Effector memory CD8-positive, alpha-beta T cell (primary cell): Measurements from ENCODE around the gene FAM216A.
"Not testable (repeated sequence)": the region's sequence is repeated elsewhere in the genome, so short reads cannot be mapped to it uniquely, and the experiment has no call there.

Experiments used
- ATAC-seq: fragments of 150-1000 bp; cut with Tn5 transposase; replicated peaks from 2 replicates; pipeline ENCODE4 v1.10.0; 2021; ENCODE audit warnings: mild to moderate bottlenecking, moderate library complexity
- DNase-seq, 3 experiments: peaks; one replicate each; pipeline ENCODE4 v3.0.0; 2021
- H3K27ac Mint-ChIP-seq, 2 donors: one replicate each; pipeline ENCODE4 v1.8.0; 2022; ENCODE audit warnings: mild to moderate bottlenecking in 2 of 2, mixed read lengths in 2 of 2, moderate library complexity in 2 of 2
- H3K27me3 Mint-ChIP-seq, 2 donors: one replicate each; pipeline ENCODE4 v1.8.0; 2022; ENCODE audit warnings: mixed read lengths in 2 of 2
- H3K36me3 Mint-ChIP-seq: one replicate; pipeline ENCODE4 v1.8.0; 2022; ENCODE audit warnings: mild to moderate bottlenecking, moderate library complexity, mixed read lengths; ENCODE audit not compliant: insufficient read depth
- H3K4me1 Mint-ChIP-seq, 2 donors: one replicate each; pipeline ENCODE4 v1.8.0; 2022; ENCODE audit warnings: low read depth in 2 of 2, mixed read lengths in 2 of 2
- H3K4me3 Mint-ChIP-seq, 2 donors: one replicate each; pipeline ENCODE4 v1.8.0; 2022; ENCODE audit warnings: mild to moderate bottlenecking in 2 of 2, mixed read lengths in 2 of 2, moderate library complexity in 2 of 2
- H3K9me3 Mint-ChIP-seq, 2 donors: one replicate each; pipeline ENCODE4 v1.8.0; 2022; ENCODE audit warnings: mixed read lengths in 2 of 2

Gene FAM216A

DNA sequence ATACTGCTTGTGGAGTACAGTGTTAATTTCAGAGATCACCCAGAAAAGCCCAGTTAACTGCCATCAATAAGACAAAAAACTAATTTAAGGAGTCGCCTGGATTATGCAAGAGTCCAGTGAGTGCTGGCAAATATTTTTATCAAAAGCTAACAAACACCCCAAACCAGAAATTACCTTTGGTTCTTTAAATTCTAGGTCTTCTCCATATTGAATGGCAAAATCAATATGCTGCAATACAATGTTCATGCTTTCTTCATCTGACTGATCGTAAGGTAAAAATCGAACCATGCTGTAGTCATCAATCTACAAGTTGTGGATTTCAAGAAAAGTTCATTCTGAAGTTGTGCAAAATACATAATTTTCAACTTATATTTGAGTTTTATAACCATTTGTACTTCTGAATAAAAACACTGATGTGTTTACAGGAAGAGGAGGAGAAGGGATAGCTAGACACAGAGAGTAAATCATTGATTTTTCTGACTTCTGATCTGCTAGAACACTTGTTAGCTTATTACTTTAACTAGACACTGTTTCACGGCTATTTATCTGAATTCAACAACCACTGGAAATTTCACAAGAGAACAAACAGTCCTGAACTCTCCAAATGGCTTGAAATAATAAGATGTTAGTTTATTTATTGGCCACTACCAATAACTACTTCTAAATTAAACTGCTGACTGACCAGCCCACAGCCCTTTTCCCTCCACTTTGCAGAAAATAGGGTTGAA, 14.9 kb upstream of the FAM216A start:
- H3K36me3 Mint-ChIP-seq, result peaks cover 52% of the 10 kb centered on the region
- ATAC-seq, result no peak

DNA sequence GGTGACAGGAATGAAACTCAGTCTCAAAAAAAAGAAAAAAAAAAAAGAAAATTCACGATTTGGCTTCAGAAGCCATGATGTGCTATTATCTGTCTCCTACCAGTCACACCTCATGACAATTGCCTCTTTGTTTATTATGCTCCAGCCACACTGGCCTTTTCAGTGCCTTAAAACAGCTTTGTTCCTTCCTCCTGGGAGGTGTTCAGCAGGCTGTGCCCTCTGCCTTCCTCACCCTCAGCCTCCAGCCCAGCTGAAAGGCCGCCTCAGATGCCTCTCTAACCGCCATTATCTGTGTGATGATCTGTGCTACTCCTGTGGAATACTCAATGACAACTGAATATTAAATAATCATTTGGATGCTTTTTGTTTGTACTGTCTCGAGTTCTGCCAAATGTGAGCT, 9.9 kb upstream of the FAM216A start:
- H3K27me3 Mint-ChIP-seq, result no peaks in the 10 kb centered on the region
- H3K27ac Mint-ChIP-seq, result no peak overlapping the region
- H3K36me3 Mint-ChIP-seq, result peaks cover 63% of the 10 kb centered on the region

More for the DNA sequence above, 14.9 kb upstream of the FAM216A start:
- no peak overlapping the region for H3K27ac Mint-ChIP-seq
- H3K4me1 Mint-ChIP-seq, result peaks cover 14 to 18% of the 10 kb centered on the region in 2 donors
- H3K9me3 Mint-ChIP-seq, result no peaks in the 10 kb centered on the region
- H3K27me3 Mint-ChIP-seq, result no peaks in the 10 kb centered on the region
- H3K4me3 Mint-ChIP-seq, result no peak overlapping the region
- no peak for DNase-seq

DNA sequence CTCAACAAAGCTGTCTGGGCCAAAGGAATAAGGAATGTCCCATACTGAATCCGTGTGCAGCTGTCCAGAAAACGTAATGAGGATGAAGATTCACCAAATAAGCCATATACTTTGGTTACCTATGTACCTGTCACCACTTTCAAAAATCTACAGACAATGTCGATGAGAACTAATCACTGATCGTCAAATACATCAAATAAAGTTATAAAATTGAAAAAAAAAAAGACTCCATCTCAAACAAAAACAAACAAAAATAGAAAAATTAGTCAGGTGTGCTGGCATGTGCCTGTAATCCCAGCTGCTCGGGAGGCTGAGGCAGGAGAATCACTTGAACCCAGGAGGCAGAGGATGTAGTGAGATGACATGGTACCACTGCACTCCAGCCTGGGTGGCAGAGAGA, 7.5 kb upstream of the FAM216A start:
- H3K27me3 Mint-ChIP-seq, H3K27ac Mint-ChIP-seq: not testable (repeated sequence)

More for the DNA sequence above, 9.9 kb upstream of the FAM216A start:
- Mint-ChIP-seq H3K4me3 (no peak overlapping the region), H3K9me3 (no peaks in the 10 kb centered on the region), H3K4me1 (peaks cover 2 to 10% of the 10 kb centered on the region in 2 donors)
- DNase-seq (no peak), ATAC-seq (no peak)

DNA sequence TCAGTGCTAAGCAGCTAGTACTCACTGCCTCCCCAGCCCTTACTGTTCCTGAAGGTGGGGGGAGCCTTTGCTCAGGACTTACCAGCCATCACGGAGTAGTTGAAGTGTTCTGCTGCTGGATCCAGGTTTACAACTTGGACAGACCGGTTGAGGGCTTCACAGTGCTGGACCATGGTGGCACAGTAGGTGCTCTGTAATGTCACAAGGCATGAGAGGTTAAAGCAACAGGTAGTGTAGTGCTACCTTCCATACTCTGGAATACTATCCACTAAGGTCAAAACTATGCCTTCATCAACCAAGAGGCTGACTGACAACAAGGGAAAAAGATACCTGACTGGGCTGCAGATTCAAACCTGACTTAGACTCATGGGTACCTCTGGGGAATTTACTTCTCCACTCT, 3.6 kb upstream of the FAM216A start:
- ATAC-seq, result no peak
- Mint-ChIP-seq H3K4me3 (no peak overlapping the region), H3K4me1 (peaks cover 13 to 28% of the 10 kb centered on the region in 2 donors), H3K9me3 (no peaks in the 10 kb centered on the region), H3K27me3 (no peaks in the 10 kb centered on the region), H3K27ac (no peak overlapping the region), H3K36me3 (peaks cover 42% of the 10 kb centered on the region)
- no peak for DNase-seq

More for the DNA sequence above, 7.5 kb upstream of the FAM216A start:
- H3K4me3 Mint-ChIP-seq, H3K9me3 Mint-ChIP-seq, DNase-seq, ATAC-seq, H3K4me1 Mint-ChIP-seq: not testable (repeated sequence)
- H3K36me3 Mint-ChIP-seq, result peaks cover 56% of the 10 kb centered on the region

- Mint-ChIP-seq H3K36me3 (peaks cover 42% of the 10 kb centered on the region), H3K4me1 (peaks cover 13 to 28% of the 10 kb centered on the region in 2 donors)
- not testable (repeated sequence) for ATAC-seq, H3K9me3 Mint-ChIP-seq, H3K27ac Mint-ChIP-seq, H3K4me3 Mint-ChIP-seq, DNase-seq, H3K27me3 Mint-ChIP-seq
These were observed 2.9 kb upstream of the FAM216A start for GRCh38 chr12:110465765-110466164.

DNA sequence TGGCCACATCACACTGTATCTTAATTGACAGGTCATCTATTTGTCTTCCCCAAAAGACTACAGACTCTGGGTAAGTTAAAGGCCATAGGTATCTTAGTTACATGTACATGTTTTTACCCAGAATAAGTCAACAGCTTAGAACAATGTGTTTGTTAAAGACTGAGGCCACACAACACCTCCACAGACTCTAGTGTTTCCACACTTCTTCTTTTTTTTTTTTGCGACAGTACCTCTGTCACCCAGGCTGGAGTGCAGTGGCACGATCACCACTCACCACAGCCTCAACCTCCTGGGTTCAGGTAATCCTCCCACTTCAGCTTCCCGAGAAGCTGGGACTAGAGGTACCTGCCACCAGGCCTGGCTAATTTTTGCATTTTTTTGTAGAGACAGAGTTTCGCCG, 1.9 kb upstream of the FAM216A start:
- H3K27me3 Mint-ChIP-seq, result no peaks in the 10 kb centered on the region
- H3K4me3 Mint-ChIP-seq, result peak overlapping the region in 1 of 2 donors; percentile 93
- peaks cover 13 to 28% of the 10 kb centered on the region in 2 donors for H3K4me1 Mint-ChIP-seq
- H3K27ac Mint-ChIP-seq, result peak overlapping the region in 1 of 2 donors; percentile 66
- DNase-seq (no peak), ATAC-seq (no peak)
- H3K36me3 Mint-ChIP-seq, result peaks cover 36% of the 10 kb centered on the region
- no peaks in the 10 kb centered on the region for H3K9me3 Mint-ChIP-seq

DNA sequence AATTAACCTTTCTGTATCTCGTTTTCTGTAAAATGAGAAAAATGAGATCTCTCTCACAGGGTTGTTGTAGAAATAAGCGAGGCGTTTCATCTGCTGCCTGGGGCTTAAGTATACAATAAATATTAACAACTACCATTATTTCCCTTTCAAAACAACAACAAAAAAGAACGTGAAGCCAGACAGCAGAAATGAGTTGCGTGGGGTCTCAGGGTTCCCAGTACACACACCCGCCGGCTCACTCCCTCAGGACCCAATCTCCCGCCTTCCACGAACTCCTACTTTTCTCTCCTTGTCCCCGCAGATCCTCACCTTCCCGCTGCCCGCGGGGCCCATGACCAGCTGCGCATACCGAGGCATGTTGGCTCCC, 815 bp upstream of the FAM216A start:
- peaks cover 13 to 23% of the 10 kb centered on the region in 2 donors for H3K4me1 Mint-ChIP-seq
- ATAC-seq, result no peak
- H3K27me3 Mint-ChIP-seq, result no peaks in the 10 kb centered on the region

DNA sequence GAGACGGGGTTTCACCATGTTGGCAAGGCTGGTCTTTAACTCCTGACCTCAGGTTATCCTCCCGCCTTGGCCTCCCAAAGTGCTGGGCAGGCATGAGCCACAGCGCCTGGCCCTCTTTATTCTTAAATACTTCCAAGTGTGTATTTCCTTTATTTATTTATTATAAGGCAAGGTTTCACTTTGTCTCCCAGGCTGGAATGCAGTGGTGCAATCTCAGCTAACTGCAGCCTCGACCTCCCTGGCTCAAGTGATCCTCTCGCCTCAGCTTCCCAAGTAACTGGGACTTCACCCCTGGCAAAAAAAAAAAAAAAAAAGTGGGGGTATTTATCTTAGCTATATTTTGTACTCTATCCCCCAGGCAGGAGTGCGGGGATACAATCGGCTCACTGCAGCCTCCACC, 6.8 kb downstream of the FAM216A start:
- Mint-ChIP-seq H3K27ac (no peak overlapping the region), H3K4me3 (no peak overlapping the region), H3K36me3 (peaks cover 3% of the 10 kb centered on the region), H3K9me3 (no peaks in the 10 kb centered on the region), H3K27me3 (no peaks in the 10 kb centered on the region), H3K4me1 (no peaks in the 10 kb centered on the region)
- ATAC-seq (no peak), DNase-seq (no peak)

More for the DNA sequence above, 815 bp upstream of the FAM216A start:
- H3K4me3 Mint-ChIP-seq, result peak overlapping the region; percentile 87 to 93
- H3K36me3 Mint-ChIP-seq, result peaks cover 31% of the 10 kb centered on the region
- DNase-seq, result no peak
- H3K9me3 Mint-ChIP-seq, result no peaks in the 10 kb centered on the region
- peak overlapping the region; percentile 66 to 88 for H3K27ac Mint-ChIP-seq

- peak overlapping the region; percentile 32 to 46 for H3K27ac Mint-ChIP-seq
- no peak for ATAC-seq
- H3K9me3 Mint-ChIP-seq, result no peaks in the 10 kb centered on the region
- H3K4me1 Mint-ChIP-seq, result peaks cover 24 to 29% of the 10 kb centered on the region in 2 donors
- no peak for DNase-seq
- H3K4me3 Mint-ChIP-seq, result peak overlapping the region; percentile 23 to 100
- no peaks in the 10 kb centered on the region for H3K27me3 Mint-ChIP-seq
- peaks cover 51% of the 10 kb centered on the region for H3K36me3 Mint-ChIP-seq
These were observed 30.5 kb downstream of the FAM216A start for GRCh38 chr12:110498984-110499706.

DNA sequence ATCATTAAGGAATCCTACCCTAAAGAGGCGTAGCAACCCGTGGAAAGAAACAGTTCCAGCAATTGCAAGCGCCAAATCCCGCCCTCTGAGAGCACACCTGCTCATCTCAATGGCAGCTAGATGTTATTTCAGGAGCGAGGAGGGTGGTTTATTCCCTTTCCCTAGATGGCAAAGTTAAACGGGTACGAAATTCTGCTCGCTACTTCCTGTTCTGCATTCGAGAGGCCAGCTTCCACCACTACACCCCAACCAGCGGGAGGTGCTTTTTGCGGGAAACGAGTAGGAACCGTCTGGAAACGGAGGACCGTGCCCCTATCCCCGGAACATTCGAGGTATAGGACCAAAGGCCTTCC, 32.7 kb downstream of the FAM216A start:
- ATAC-seq, result peak; percentile 3
- peaks cover 29% of the 10 kb centered on the region for H3K36me3 Mint-ChIP-seq

GRCh38 chr12:110501752-110502738, 33.4 kb downstream of the FAM216A start, which contains the start of the genes RAD9B and VPS29:
Gene RAD9B (plus strand): TSS chr12:110502331. CDS start chr12:110502338, 7 bp downstream.
Gene VPS29 (minus strand): TSS chr12:110502111. CDS start chr12:110502051, 60 bp downstream.
- Mint-ChIP-seq H3K4me1 (peaks cover 24 to 29% of the 10 kb centered on the region in 2 donors), H3K27ac (peak within 1 kb of the TSS; percentile 97 to 98), H3K27me3 (no peaks in the 10 kb centered on the region), H3K4me3 (peak within 1 kb of the TSS; percentile 87 to 100), H3K36me3 (peaks cover 23% of the 10 kb centered on the region), H3K9me3 (no peaks in the 10 kb centered on the region)
- peak; percentile 98 to 99 (median 98) for DNase-seq
- peak; percentile 93 for ATAC-seq

More for the DNA sequence above, 32.7 kb downstream of the FAM216A start:
- H3K4me3 Mint-ChIP-seq, result peak overlapping the region; percentile 87 to 100
- peak overlapping the region; percentile 97 to 98 for H3K27ac Mint-ChIP-seq
- DNase-seq, result no peak
- H3K27me3 Mint-ChIP-seq, result no peaks in the 10 kb centered on the region
- no peaks in the 10 kb centered on the region for H3K9me3 Mint-ChIP-seq
- peaks cover 24 to 29% of the 10 kb centered on the region in 2 donors for H3K4me1 Mint-ChIP-seq

DNA sequence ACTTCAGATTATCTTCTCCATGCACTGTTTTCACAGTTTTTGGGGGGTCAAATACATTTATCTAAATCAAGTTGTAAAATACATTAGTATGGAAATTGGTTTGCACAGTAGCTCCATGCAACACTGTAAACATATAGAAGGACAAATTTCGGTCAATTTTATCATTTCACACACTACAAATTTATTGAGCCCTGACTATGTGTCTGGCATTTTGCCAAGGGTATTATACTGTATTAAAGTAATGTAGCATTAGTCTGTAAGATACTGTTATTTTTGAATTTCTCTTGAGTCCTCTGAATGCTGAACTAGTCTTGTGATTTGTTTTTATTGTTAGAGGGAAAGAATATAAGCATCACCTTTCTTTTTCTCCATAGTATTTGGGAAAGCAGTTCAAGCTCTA, 34.8 kb downstream of the FAM216A start:
- Mint-ChIP-seq H3K9me3 (no peaks in the 10 kb centered on the region), H3K4me3 (no peak overlapping the region), H3K36me3 (peaks cover 17% of the 10 kb centered on the region), H3K4me1 (peaks cover 24 to 25% of the 10 kb centered on the region in 2 donors), H3K27ac (no peak overlapping the region), H3K27me3 (no peaks in the 10 kb centered on the region)
- ATAC-seq (no peak), DNase-seq (no peak)

DNA sequence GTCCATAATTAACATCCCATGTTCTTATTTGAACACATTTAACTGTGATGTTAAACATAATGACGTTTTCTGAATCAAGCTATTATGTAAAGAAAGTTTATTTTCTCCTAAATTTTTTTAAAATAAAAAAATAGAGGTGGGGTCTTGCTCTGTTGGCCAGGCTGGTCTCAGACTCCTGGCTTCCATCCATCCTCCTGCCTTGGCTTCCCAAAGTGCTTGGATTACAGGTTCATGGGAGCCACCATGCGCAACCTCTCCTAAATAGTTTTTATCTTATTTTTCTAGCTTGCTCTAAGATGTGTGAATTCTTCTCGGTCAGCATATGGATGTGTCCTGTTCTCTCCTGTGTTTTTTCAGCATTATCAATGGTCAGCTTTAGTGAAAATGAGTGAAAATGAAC, 36.7 kb downstream of the FAM216A start:
- H3K9me3 Mint-ChIP-seq, result no peaks in the 10 kb centered on the region
- peaks cover 13 to 20% of the 10 kb centered on the region in 2 donors for H3K4me1 Mint-ChIP-seq
- DNase-seq (no peak), ATAC-seq (no peak)
- H3K27me3 Mint-ChIP-seq, result no peaks in the 10 kb centered on the region
- H3K36me3 Mint-ChIP-seq, result peaks cover 14% of the 10 kb centered on the region
- no peak overlapping the region for H3K27ac Mint-ChIP-seq
- H3K4me3 Mint-ChIP-seq, result no peak overlapping the region
